DMS79 (cell line): ENCODE results near the gene SHB.

Source experiments
- DNase-seq: peaks from one replicate; lab custom pipeline; 2025; lab: John Stamatoyannopoulos, UW

SHB gene

GRCh38 chr9:37953206-37953774, 115.7 kb downstream of the SHB start:
- DNase-seq, result no peak

GRCh38 chr9:37952731-37953130, 116.3 kb downstream of the SHB start:
- DNase-seq, result no peak

GRCh38 chr9:37951671-37952449, 117.2 kb downstream of the SHB start:
- no peak for DNase-seq

GRCh38 chr9:37950561-37950960, 118.5 kb downstream of the SHB start:
- no peak for DNase-seq

- no peak for DNase-seq
Measured at GRCh38 chr9:37949576-37949975, 119.5 kb downstream of the SHB start.

GRCh38 chr9:37948417-37948980, 120.5 kb downstream of the SHB start:
- no peak for DNase-seq

GRCh38 chr9:37947977-37948376, 121.0 kb downstream of the SHB start:
- DNase-seq, result no peak

- DNase-seq, result no peak
Measured at GRCh38 chr9:37947471-37947870, 121.6 kb downstream of the SHB start.

- no peak for DNase-seq
Measured at GRCh38 chr9:37946971-37947370, 122.1 kb downstream of the SHB start.

- DNase-seq, result no peak
Measured at GRCh38 chr9:37946041-37946440, 123.0 kb downstream of the SHB start.

GRCh38 chr9:37944671-37945481, 124.2 kb downstream of the SHB start:
- DNase-seq, result no peak

GRCh38 chr9:37944266-37944650, 124.8 kb downstream of the SHB start:
- DNase-seq, result no peak

GRCh38 chr9:37943345-37944265, 125.4 kb downstream of the SHB start:
- DNase-seq, result no peak

- no peak for DNase-seq
Measured at GRCh38 chr9:37942621-37943344, 126.2 kb downstream of the SHB start.

GRCh38 chr9:37941253-37941652, 127.8 kb downstream of the SHB start:
- DNase-seq, result no peak

GRCh38 chr9:37939575-37940095, 129.4 kb downstream of the SHB start:
- DNase-seq, result no peak

GRCh38 chr9:37938121-37938891, 130.7 kb downstream of the SHB start:
- no peak for DNase-seq

- DNase-seq, result no peak
Measured at GRCh38 chr9:37937366-37937765, 131.7 kb downstream of the SHB start.

- DNase-seq, result no peak
Measured at GRCh38 chr9:37936965-37937364, 132.1 kb downstream of the SHB start.

- DNase-seq, result no peak
Measured at GRCh38 chr9:37936376-37936775, 132.7 kb downstream of the SHB start.
